ENCODE data around the gene YWHAH.

Gene YWHAH

DNA sequence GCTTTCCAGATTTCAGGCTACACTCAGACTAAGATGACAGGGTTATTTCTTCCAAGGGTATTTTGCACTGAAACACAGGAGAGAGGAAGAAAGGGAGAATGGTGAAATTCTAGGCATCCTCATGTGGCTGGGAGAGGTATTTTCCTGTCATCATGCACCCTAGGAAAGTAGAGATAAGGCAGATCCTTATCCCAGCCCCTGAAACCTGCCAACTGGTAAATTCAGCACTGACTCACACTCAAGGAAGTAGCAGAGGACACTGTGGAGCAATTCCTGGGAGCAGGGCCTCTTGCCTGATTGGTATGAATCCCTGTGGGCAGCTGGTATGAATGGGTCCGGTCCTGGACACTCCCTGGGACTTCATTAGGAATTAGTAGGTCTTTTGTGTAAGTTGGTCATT is 61.1 kb downstream of the YWHAH start:
- Mint-ChIP-seq H3K4me3 (no peak overlapping the region), H3K27me3 (peaks cover 3% of the 10 kb centered on the region), H3K27ac (no peak overlapping the region), H3K9me3 (ENCODE audit: low read depth) (peaks cover 8% of the 10 kb centered on the region), H3K4me1 (ENCODE audit: low read depth) (peaks cover 3% of the 10 kb centered on the region), H3K36me3 (no peaks in the 10 kb centered on the region)
